HG02938 (cell line): ENCODE measurements around the gene TTLL11.

Experiments
- ATAC-seq: cut with Tn5 transposase; IDR thresholded peaks from one replicate; pipeline ENCODE4 v1.9.1; 2021; ENCODE audit warnings: mild to moderate bottlenecking, moderate library complexity; ENCODE audit not compliant: unreplicated experiment

Gene TTLL11

GRCh38 chr9:121818841-121819427 lies 274.2 kb downstream of the TTLL11 start:
- ATAC-seq: no peak

- no peak for ATAC-seq
Measured at GRCh38 chr9:121818016-121818661, 275.0 kb downstream of the TTLL11 start.

GRCh38 chr9:121817476-121817875 lies 275.6 kb downstream of the TTLL11 start:
- ATAC-seq: no peak

- no peak for ATAC-seq
Measured at GRCh38 chr9:121816845-121817450, 276.2 kb downstream of the TTLL11 start.

GRCh38 chr9:121816449-121816817 lies 276.7 kb downstream of the TTLL11 start:
- ATAC-seq: no peak

- ATAC-seq: no peak
Measured at GRCh38 chr9:121815546-121816448, 277.3 kb downstream of the TTLL11 start.

- ATAC-seq: no peak
Measured at GRCh38 chr9:121815084-121815483, 278.0 kb downstream of the TTLL11 start.

- ATAC-seq: no peak
Measured at GRCh38 chr9:121814594-121814993, 278.5 kb downstream of the TTLL11 start.

GRCh38 chr9:121813519-121814210 lies 279.4 kb downstream of the TTLL11 start:
- ATAC-seq: no peak

- ATAC-seq: no peak
Measured at GRCh38 chr9:121812159-121812735, 280.9 kb downstream of the TTLL11 start.

GRCh38 chr9:121811751-121812150 lies 281.4 kb downstream of the TTLL11 start:
- no peak for ATAC-seq

GRCh38 chr9:121811140-121811539 lies 282.0 kb downstream of the TTLL11 start:
- ATAC-seq: no peak

- no peak for ATAC-seq
Measured at GRCh38 chr9:121810489-121810888, 282.6 kb downstream of the TTLL11 start.

- ATAC-seq: no peak
Measured at GRCh38 chr9:121809356-121810050, 283.6 kb downstream of the TTLL11 start.

- no peak for ATAC-seq
Measured at GRCh38 chr9:121808781-121809180, 284.3 kb downstream of the TTLL11 start.

GRCh38 chr9:121807823-121808278 lies 285.3 kb downstream of the TTLL11 start:
- no peak for ATAC-seq

- no peak for ATAC-seq
Measured at GRCh38 chr9:121807069-121807822, 285.9 kb downstream of the TTLL11 start.

- ATAC-seq: no peak
Measured at GRCh38 chr9:121802753-121803152, 290.4 kb downstream of the TTLL11 start.

GRCh38 chr9:121801579-121801978 lies 291.5 kb downstream of the TTLL11 start:
- ATAC-seq: no peak
